Nasal cavity respiratory epithelium epithelial cell of viscerocranial mucosa (primary cell): ENCODE measurements around the gene IKZF3. TPM values are rescaled to one million over a fixed set of nuclear protein-coding genes. Genes with fewer than 3 reads are reported as not detected.

Source experiments
- total RNA-seq: library from RNA; depleted of rRNA; stranded (reverse); fragments of >200 nt; gene quantifications from 2 replicates; pipeline ENCODE4 v1.2.3, GENCODE V29; 2014

The IKZF3 gene
- under 0.01 and 0.57 TPM in 2 replicates for total RNA-seq

DNA sequence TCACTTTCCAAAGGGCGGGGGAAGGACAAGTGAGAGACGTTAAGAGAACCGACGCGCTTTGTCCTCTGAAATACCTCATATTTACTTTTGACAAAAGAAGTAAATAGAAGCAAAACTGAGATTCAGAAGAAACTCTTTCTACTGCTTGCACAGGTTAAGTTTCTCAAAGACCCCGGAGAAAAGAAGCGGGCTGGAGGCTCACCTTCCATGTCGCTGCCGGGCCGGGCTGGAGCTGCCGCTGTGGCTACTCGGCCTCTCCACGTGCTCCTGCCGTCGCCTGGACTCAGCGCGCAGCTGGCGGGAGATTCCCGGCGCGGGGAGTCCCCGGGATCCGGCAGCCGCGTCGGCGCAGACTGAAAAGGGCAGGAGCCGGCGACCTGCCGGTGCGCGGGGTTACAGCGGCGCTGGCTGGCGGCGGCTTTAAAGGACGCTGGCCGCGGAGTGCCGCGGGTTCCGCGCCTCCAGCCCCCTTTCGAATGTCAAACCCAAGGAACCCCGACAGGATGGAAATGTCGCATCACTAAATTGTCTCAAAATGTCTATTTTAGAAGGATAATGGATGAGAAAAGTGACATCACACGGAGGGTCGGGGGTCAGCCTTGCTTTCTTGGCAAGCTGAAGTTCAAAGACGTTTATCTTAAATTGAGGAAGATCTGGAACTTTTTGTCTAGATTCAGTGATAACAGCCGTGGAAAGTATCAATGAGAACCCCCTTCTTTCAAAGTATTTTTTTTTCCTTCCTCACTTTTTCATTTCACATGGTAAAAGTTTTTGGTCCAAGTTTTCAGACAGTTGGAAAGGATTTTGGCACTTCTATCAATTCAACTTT lies at the start of gene IKZF3:
Gene IKZF3 (minus strand): TSS at position 395 of the 829 bp plus-strand sequence. CDS start 186 bp downstream, at position 209.

DNA sequence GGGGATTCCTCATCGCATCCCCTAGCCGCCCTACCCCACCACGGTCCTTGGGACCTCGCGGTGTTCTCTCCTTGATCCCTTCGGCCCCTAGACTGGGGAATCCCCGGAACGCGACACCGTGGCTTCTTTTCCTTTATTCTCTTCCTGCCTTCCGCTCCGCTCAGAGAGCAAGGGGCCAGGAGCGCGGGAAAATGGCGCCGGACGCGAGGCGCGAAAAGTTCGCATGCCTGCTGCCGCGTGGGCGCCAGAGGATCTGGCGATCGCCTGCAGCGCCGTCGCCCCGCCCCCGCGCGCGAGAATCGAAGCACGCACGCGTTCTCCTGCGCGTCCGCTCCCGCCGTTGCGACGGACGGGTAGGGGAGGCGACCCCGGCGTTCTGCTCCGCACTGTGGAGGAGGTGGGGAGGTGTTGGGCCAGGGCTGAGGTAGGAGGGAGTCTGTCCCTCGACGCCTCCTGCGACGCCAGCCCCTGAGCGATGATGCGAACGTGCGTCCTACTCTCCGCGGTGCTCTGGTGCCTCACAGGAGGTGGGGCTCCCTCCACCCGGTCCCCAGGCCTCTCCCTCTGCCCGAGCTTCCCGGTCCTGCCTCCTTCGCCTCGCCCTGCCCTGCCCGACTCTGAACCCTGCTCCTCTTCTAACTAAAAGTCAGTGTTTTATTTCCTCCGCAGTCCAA lies 3.9 kb upstream of the IKZF3 start, which contains the start of gene ZPBP2:
Gene ZPBP2 (plus strand): TSS at position 323 of the 674 bp plus-strand sequence. CDS start 153 bp downstream, at position 476.

DNA sequence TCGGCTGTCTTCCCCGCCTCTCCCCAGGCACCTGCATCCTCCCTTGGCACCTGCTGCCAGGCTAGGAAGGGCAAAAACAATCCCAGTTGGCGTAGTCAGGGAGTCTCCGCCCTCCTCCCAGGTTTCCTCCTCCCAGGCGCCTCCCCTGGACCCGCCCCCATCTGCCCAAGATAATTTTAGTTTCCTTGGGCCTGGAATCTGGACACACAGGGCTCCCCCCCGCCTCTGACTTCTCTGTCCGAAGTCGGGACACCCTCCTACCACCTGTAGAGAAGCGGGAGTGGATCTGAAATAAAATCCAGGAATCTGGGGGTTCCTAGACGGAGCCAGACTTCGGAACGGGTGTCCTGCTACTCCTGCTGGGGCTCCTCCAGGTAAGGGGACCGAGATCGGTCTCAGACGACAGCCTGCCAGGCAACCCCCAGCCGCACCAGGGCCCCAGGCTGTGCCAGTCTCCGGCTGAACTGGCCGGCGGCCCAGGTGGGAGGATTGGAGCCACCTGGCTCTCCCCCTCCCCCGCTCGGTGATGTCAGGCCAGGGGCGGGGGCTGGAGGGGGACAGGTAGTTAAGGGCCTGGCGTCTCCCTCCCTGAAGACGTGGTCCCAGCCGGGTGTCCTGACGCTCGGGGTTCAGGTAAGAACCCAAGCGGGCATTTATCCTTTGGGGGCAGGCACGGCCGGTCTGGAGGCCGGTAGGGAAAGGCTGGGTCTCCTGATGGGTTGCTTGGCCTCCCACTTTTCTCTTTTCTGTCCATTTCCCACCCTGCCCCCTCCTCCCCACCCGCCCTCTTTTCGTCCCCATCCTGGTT lies 126.1 kb downstream of the IKZF3 start, which contains the start of gene GRB7:
Gene GRB7 (plus strand): TSS at position 179 of the 808 bp plus-strand sequence. CDS start 4,364 bp downstream, outside the sequence.

DNA sequence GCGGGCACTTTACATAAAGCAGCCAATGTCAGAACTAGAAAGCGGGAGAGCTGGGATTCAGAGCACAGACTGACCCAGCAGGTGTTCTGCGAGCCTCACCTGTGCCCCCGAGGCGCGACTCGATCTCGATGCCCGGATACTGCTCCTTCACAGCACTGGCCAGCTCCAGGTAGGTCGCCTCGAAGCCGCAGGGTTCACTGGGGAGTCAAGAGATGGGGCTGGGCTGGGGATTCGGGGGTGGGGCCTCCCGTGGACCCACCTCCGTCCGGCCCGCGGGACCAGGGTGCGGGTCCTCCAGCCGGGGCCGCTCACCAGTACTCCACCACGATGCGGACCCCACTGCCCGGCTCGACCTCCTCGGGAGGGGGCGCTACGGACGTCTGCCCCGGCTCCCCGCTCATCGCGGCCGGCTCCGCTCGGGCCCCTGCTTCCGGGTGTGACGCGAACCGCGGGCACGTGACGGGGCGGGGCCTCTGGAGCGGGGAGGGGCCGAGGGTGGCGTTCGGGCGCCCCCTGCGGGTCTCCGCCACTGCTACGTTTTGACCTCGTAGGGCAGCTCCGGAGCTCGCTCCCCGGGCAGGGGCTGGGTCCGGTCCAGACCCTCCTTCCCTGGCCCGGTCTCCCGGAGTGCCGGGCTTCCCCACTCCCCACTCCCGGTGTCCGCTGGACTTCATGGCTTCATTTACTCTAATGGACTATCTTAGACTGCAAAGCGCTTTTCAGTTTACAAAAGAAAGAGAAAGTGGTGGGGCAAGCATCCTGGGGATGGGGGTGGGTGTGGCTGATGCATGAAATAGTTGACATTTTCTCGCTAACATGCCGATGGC lies 133.8 kb downstream of the IKZF3 start, which contains the start of gene MIEN1:
Gene MIEN1 (minus strand): TSS at position 438 of the 827 bp plus-strand sequence. CDS start 37 bp downstream, at position 401.

Other genes with a start within 250 kb of the IKZF3 start
- under 0.01 TPM in 1 of 2 replicates, not detected in the other for gene PPP1R1B, start 237.4 kb downstream of the IKZF3 start, total RNA-seq
- 25.3 and 34.2 TPM in 2 replicates for gene STARD3, start 227.2 kb downstream of the IKZF3 start, total RNA-seq
- gene TCAP, start 199.0 kb downstream of the IKZF3 start, total RNA-seq: under 0.01 and 0.36 TPM in 2 replicates
- gene PNMT, start 195.9 kb downstream of the IKZF3 start, total RNA-seq: not detected in 2 replicates
- gene PGAP3, start 176.3 kb downstream of the IKZF3 start, total RNA-seq: 8.2 and 12.0 TPM in 2 replicates
- gene ERBB2, start 164.2 kb downstream of the IKZF3 start, total RNA-seq: 40.3 and 103 TPM in 2 replicates
- 16.6 and 21.9 TPM in 2 replicates for gene MIEN1, start 133.8 kb downstream of the IKZF3 start, total RNA-seq
- gene GRB7, start 126.4 kb downstream of the IKZF3 start, total RNA-seq: 11.3 and 12.0 TPM in 2 replicates
- gene ZPBP2, start 3.9 kb upstream of the IKZF3 start, total RNA-seq: not detected in 2 replicates
- gene GSDMB, start 54.3 kb upstream of the IKZF3 start, total RNA-seq: 4.1 and 9.0 TPM in 2 replicates
- gene ORMDL3, start 63.3 kb upstream of the IKZF3 start, total RNA-seq: 28.7 and 43.4 TPM in 2 replicates
- gene LRRC3C, start 63.4 kb upstream of the IKZF3 start, total RNA-seq: not detected in 2 replicates
- 0.21 and 7.9 TPM in 2 replicates for gene GSDMA, start 98.7 kb upstream of the IKZF3 start, total RNA-seq
- gene PSMD3, start 116.5 kb upstream of the IKZF3 start, total RNA-seq: 93.3 and 93.6 TPM in 2 replicates
- 0.34 TPM in 1 of 2 replicates, not detected in the other for gene CSF3, start 151.1 kb upstream of the IKZF3 start, total RNA-seq
- 20.2 and 32.7 TPM in 2 replicates for gene MED24, start 190.1 kb upstream of the IKZF3 start, total RNA-seq
- gene THRA, start 198.7 kb upstream of the IKZF3 start, total RNA-seq: 4.4 and 16.2 TPM in 2 replicates
- gene NR1D1, start 236.3 kb upstream of the IKZF3 start, total RNA-seq: 1.7 and 5.7 TPM in 2 replicates